Measurements from ENCODE around the gene TSPEAR. TPM values are rescaled to one million over a fixed set of nuclear protein-coding genes. Genes with fewer than 3 reads are reported as not detected.

Gene TSPEAR
- total and polyA plus RNA-seq, 9 of the 15 experiments (the other 6 are each of a cell fraction or from before 2014, with no cell fraction given) = not detected

- CTCF ChIA-PET (ENCODE audit: low intra/inter-chr PET ratio) = no interaction called here
- no peak for ATAC-seq
- WGBS (ENCODE audit: insufficient coverage, low coverage, missing lambda C conversion rate) = 10% methylated on average over 14 of the region's 14 CpGs
Measured at GRCh38 chr21:44728716-44729115, 17.3 kb upstream of the TSPEAR start.

GRCh38 chr21:44727757-44728156, 16.4 kb upstream of the TSPEAR start:
- Histone ChIP-seq H3K4me1 (replicated peaks in 1 of 2; ENCODE audit: control insufficient read depth in 2 of 2, insufficient read depth in 2 of 2, low read length in 2 of 2) (peaks cover 10 to 22% of the 10 kb centered on the region in 2 experiments; a peak in 4 of 5 replicates), H3K4me3 (no peak overlapping the region), H3K9me1 (ENCODE audit: control insufficient read depth, insufficient read depth, low read length) (no peaks in the 10 kb centered on the region), H2AFZ (ENCODE audit: low read depth, low read length) (no peak overlapping the region), H3K4me2 (ENCODE audit: insufficient read depth, low read length) (no peak overlapping the region), H3K36me3 (ENCODE audit: control insufficient read depth, insufficient read depth, low read length) (no peaks in the 10 kb centered on the region), H3K79me2 (ENCODE audit: control insufficient read depth, insufficient read depth, low read length) (no peaks in the 10 kb centered on the region), H3K27ac (ENCODE audit: extremely low read depth, low read depth, low read length) (no peak overlapping the region), H3K27me3 (ENCODE audit: control insufficient read depth in 2 of 2, insufficient read depth in 2 of 2, low read length in 2 of 2) (peaks cover 74 to 91% of the 10 kb centered on the region in 2 experiments; a peak in 4 of 5 replicates), H3K9ac (ENCODE audit: insufficient read depth in 1 of 2, low read depth in 2 of 2, low read length in 2 of 2) (no peak overlapping the region), H4K20me1 (replicated peaks; ENCODE audit: control insufficient read depth, insufficient read depth, low read length) (peaks cover 8% of the 10 kb centered on the region; the same call in 1 of the 2 replicates), H3K9me3 (replicated peaks; ENCODE audit: control insufficient read depth, insufficient read depth, low read depth, low read length) (no peaks in the 10 kb centered on the region)
- DNase-seq (ENCODE audit: extremely low read depth in 1 of 4, low spot score in 3 of 4) (no peak), ATAC-seq (no peak), FAIRE-seq (no peak)
- ChIA-PET CTCF (ENCODE audit: low intra/inter-chr PET ratio) (no interaction called here), POLR2A (interaction anchor here (1.1 to 1.4 kb wide), 2 partner anchors 15 to 28 kb away, joined by 3 to 5 read pairs; no protein-coding TSS in a partner anchor)
- intact Hi-C loops (cut with micrococcal nuclease) = no loop called here
- WGBS (ENCODE audit: insufficient coverage, low coverage, missing lambda C conversion rate) = 2% methylated on average over 9 of the region's 9 CpGs
- TF ChIP-seq RNF219 (CRISPR knock-in tag; IDR thresholded peaks at IDR 0.05) = no peak
- in situ Hi-C loops (cut with MboI) = no loop called here
- no TSS peak for BruUV-seq (replicated peaks)

More at GRCh38 chr21:44728716-44729115, 17.3 kb upstream of the TSPEAR start:
- intact Hi-C loops (cut with micrococcal nuclease) = no loop called here
- Histone ChIP-seq H3K4me3 (no peak overlapping the region), H2AFZ (ENCODE audit: low read depth, low read length) (no peak overlapping the region), H3K79me2 (ENCODE audit: control insufficient read depth, insufficient read depth, low read length) (no peaks in the 10 kb centered on the region), H3K27me3 (ENCODE audit: control insufficient read depth in 2 of 2, insufficient read depth in 2 of 2, low read length in 2 of 2) (peaks cover 72 to 91% of the 10 kb centered on the region in 2 experiments), H3K9ac (ENCODE audit: insufficient read depth in 1 of 2, low read depth in 2 of 2, low read length in 2 of 2) (no peak overlapping the region), H4K20me1 (replicated peaks; ENCODE audit: control insufficient read depth, insufficient read depth, low read length) (peaks cover 8% of the 10 kb centered on the region; the same call in 1 of the 2 replicates), H3K27ac (ENCODE audit: extremely low read depth, low read depth, low read length) (no peak overlapping the region), H3K36me3 (ENCODE audit: control insufficient read depth, insufficient read depth, low read length) (no peaks in the 10 kb centered on the region), H3K4me1 (replicated peaks in 1 of 2; ENCODE audit: control insufficient read depth in 2 of 2, insufficient read depth in 2 of 2, low read length in 2 of 2) (peaks cover 10 to 15% of the 10 kb centered on the region in 2 experiments; a peak in 4 of 5 replicates), H3K4me2 (ENCODE audit: insufficient read depth, low read length) (no peak overlapping the region), H3K9me1 (ENCODE audit: control insufficient read depth, insufficient read depth, low read length) (no peaks in the 10 kb centered on the region), H3K9me3 (replicated peaks; ENCODE audit: control insufficient read depth, insufficient read depth, low read depth, low read length) (no peaks in the 10 kb centered on the region)
- in situ Hi-C loops (cut with MboI) = no loop called here
- POLR2A ChIA-PET = interaction anchor here (0.5 kb wide), 1 partner anchor 279 kb away, joined by 6 read pairs; no protein-coding TSS in a partner anchor
- FAIRE-seq (no peak), DNase-seq (ENCODE audit: extremely low read depth in 1 of 4, low spot score in 3 of 4) (no peak)
- no peak for TF ChIP-seq RBBP5 (IDR thresholded peaks at IDR 0.05; ENCODE audit: borderline replicate concordance, insufficient read depth, low read length, poor library complexity, severe bottlenecking)
- BruUV-seq (replicated peaks) = no TSS peak
